Pancreas (tissue), 10 donors: ENCODE data around the gene UBE2J2. TPM values are rescaled to one million over a fixed set of nuclear protein-coding genes. Genes with fewer than 3 reads are reported as not detected.

Source experiments
- ATAC-seq, 4 donors: fragments of 200-7000 bp; cut with Tn5 transposase; one replicate each; pipeline versions ENCODE4 v1.8.0 to v1.9.1; 2020; ENCODE audit warnings: mild to moderate bottlenecking in 4 of 4, moderate library complexity in 4 of 4
- DNase-seq, 6 donors: peaks; one replicate each; pipeline ENCODE4 v3.0.0-alpha.2; 2020
- FAIRE-seq: peaks from 2 replicates; lab custom pipeline; 2012; peaks lifted over from hg19 to GRCh38; lab: Jason Lieb, UNC
- H3K27ac ChIP-seq, 4 donors: fragments of 200-600 bp; sonication (generic); 1 replicate in 3 of 4; 2 replicates in 1 of 4; pipeline versions ENCODE4 v1.5.0 to v1.8.0; 2020
- H3K27me3 ChIP-seq, 4 donors: fragments of 200-600 bp; one replicate each; pipeline ENCODE4 v1.8.0; 2021
- H3K36me3 ChIP-seq, 3 donors: fragments of 200-600 bp; sonication (generic) in 1 of 3; one replicate each; pipeline versions ENCODE4 v1.5.0 to v1.8.0; 2020 to 2021
- H3K4me1 ChIP-seq, 3 donors: fragments of 200-600 bp; one replicate each; pipeline ENCODE4 v1.8.0; 2021
- H3K4me3 ChIP-seq, 4 donors: fragments of 200-600 bp; sonication (generic) in 2 of 4; one replicate each; pipeline versions ENCODE4 v1.5.0 to v1.8.0; 2020 to 2021
- H3K9me3 ChIP-seq, 4 donors: fragments of 200-600 bp; one replicate each; pipeline ENCODE4 v1.8.0; 2021
- WGBS, 2 donors: extraction: QIAGEN DNeasy Blood & Tissue Kit; methylation state at CpG; one replicate each; pipeline ENCODE4 v1.1.7; 2013; 5-methylcytosine and 5-hydroxymethylcytosine counted together
- intact Hi-C, 3 donors: fragments of 100-400 bp; cut with DNase I; formaldehyde crosslinking; loops; one replicate each; pipeline versions ENCODE4 v1.11.1 to v1.14.2; 2022
- polyA plus RNA-seq, 2 donors: library from polyadenylated mRNA; stranded (reverse); fragments of 200-250 nt; gene quantifications; one replicate each; pipeline ENCODE4 v1.2.3, GENCODE V29; 2013
- total RNA-seq, 6 donors: library from RNA; stranded (reverse); fragmentation: NEBNext Ultra II Directional in 4 of 6; extraction: Animal tissue kit (Norgen Biotek cat#: 25700) in 4 of 6; gene quantifications; one replicate each; pipeline versions ENCODE4 v1.2.1 to v1.2.4, GENCODE V29; 2021 to 2023
- TF ChIP-seq, protein P1 (sequence below), 4 donors: fragments of 200-600 bp; sonication (generic) in 3 of 4; IDR thresholded peaks; one replicate each; pipeline versions ENCODE4 v1.5.0 to v1.8.0; 2021; ENCODE audit warnings: antibody characterized with exemption in 4 of 4
- donor health status: healthy with polysubstance abuse.
- donor health status: DM: no; HTN: no; CAD: no; lungs with moderate emphysema.
- donor health status: DM: no; HTN: no; CAD: no.
- donor health status: control.
- donor health status: control.
- donor health status: Bipolar disorder and iron deficiency.
- donor health status: DM: yes; HTN: yes; CAD: no.
- donor health status: DM: no; HTN: no; CAD: no.
- donor health status: DM: no; HTN: no; CAD: no.
- donor health status: DM: yes; HTN: yes; CAD: no.

Gene UBE2J2
- total and polyA plus RNA-seq, 8 donors: 20.8 to 44.5 (median 22.7) TPM

DNA sequence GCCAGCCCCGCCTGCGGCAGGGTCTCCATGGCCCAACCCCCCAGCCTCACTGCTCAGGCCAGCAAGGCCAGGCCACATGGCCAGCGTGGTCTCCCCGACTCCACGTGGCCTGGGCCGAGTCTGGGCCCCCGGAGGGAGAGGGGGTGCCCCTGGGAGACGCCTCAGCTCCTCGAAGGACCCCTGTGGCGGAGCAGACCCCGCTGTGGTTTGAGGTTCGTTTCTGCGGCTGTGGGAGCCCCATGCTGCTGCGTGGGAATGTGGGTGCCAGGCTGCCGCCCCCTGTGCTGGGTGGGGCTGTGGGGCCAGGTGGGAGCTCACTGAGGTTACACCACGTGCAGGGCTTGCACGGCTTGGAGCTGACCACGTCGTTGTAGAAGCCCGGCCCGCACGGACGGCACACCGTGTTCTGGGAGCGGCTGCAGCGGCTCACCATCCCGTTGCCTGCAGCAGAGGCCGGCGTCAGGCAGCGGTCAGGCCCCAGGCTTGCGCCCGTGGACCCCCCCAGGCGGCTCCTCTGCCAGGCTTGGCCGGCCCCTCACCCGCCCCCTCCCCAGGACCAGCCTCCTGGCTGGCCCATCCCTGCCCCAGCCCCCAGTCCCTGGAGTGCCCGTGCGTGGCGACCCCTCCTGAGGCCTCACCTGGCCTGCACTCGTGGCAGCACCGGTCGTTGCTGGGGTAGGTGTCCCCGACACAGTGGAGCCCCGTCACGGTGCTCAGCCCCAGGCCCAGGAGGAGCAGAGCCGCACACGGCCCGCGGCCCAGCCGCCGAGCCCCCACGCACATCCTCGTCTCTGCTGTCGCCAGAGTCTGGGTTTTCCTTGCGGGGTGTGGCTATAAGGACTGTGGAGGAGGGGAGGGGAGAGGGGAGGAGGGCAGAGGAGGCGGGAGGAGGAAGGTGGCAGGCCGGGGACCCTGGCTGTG, 60.0 kb downstream of the UBE2J2 start, which contains the start of gene TNFRSF4:
TSS of gene TNFRSF4 (minus strand) at position 809 of the 921 bp plus-strand sequence. CDS start at position 783, 26 bp downstream.
- WGBS, 2 donors: 64 to 79% methylated on average over 50 to 56 of the region's 56 CpGs
- Histone ChIP-seq H3K4me1 (no peaks in the 10 kb centered on the region), H3K27me3 (no peaks in the 10 kb centered on the region), H3K36me3 (peaks cover 0 to 20% (median 0%) of the 10 kb centered on the region in 3 donors), H3K27ac (no peak within 1 kb of the TSS), H3K9me3 (no peaks in the 10 kb centered on the region), H3K4me3 (peak within 1 kb of the TSS in 1 of 4 donors; percentile 7)
- FAIRE-seq (no peak), ATAC-seq (peak in 1 of 4 donors; percentile 5), DNase-seq (peak in 3 of 6 donors; percentile 23 to 79 (median 59))
- intact Hi-C loops: no loop called here
- TF ChIP-seq, protein P1, sequence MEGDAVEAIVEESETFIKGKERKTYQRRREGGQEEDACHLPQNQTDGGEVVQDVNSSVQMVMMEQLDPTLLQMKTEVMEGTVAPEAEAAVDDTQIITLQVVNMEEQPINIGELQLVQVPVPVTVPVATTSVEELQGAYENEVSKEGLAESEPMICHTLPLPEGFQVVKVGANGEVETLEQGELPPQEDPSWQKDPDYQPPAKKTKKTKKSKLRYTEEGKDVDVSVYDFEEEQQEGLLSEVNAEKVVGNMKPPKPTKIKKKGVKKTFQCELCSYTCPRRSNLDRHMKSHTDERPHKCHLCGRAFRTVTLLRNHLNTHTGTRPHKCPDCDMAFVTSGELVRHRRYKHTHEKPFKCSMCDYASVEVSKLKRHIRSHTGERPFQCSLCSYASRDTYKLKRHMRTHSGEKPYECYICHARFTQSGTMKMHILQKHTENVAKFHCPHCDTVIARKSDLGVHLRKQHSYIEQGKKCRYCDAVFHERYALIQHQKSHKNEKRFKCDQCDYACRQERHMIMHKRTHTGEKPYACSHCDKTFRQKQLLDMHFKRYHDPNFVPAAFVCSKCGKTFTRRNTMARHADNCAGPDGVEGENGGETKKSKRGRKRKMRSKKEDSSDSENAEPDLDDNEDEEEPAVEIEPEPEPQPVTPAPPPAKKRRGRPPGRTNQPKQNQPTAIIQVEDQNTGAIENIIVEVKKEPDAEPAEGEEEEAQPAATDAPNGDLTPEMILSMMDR (IDR thresholded peaks at IDR 0.05): no peak

DNA sequence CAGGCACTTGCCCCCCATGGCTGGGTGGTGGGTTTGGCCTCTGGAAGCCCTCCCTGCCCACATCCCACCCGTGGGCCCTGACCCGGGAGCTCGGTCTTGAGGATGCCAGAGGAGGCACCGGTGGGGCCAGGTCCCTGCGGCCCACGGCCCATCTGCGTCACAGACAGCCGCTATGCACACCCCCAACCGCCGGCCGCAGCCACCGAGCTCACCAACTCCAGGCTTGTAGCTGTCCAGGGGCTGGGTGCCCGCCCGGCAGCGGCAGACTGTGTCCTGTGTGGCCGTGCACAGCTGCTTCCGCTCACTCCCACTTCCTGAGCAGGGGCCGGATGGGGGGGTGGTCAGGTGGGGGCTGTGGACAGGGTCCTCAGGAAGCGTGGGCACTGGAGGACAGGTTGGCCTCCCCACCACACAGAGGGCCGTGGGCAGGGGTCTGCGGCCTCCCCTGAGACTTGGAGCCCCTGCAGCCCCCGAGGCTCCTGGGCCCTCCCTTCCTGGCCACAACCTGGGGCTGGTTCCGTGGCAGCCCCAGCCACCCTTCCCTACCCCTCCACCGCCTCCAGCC, 60.8 kb downstream of the UBE2J2 start:
- Histone ChIP-seq H3K36me3 (peaks cover 0 to 13% (median 0%) of the 10 kb centered on the region in 3 donors), H3K4me1 (no peaks in the 10 kb centered on the region), H3K27me3 (no peaks in the 10 kb centered on the region), H3K27ac (no peak overlapping the region), H3K4me3 (peak overlapping the region in 1 of 4 donors; percentile 13), H3K9me3 (no peaks in the 10 kb centered on the region)
- FAIRE-seq (no peak), DNase-seq (peak in 3 of 6 donors; percentile 37 to 80 (median 59)), ATAC-seq (peak in 1 of 4 donors; percentile 15)
- TF ChIP-seq, protein P1 (IDR thresholded peaks at IDR 0.05): no peak
- WGBS, 2 donors: 70 to 88% methylated on average over 9 to 24 of the region's 24 CpGs
- intact Hi-C loops: no loop called here

DNA sequence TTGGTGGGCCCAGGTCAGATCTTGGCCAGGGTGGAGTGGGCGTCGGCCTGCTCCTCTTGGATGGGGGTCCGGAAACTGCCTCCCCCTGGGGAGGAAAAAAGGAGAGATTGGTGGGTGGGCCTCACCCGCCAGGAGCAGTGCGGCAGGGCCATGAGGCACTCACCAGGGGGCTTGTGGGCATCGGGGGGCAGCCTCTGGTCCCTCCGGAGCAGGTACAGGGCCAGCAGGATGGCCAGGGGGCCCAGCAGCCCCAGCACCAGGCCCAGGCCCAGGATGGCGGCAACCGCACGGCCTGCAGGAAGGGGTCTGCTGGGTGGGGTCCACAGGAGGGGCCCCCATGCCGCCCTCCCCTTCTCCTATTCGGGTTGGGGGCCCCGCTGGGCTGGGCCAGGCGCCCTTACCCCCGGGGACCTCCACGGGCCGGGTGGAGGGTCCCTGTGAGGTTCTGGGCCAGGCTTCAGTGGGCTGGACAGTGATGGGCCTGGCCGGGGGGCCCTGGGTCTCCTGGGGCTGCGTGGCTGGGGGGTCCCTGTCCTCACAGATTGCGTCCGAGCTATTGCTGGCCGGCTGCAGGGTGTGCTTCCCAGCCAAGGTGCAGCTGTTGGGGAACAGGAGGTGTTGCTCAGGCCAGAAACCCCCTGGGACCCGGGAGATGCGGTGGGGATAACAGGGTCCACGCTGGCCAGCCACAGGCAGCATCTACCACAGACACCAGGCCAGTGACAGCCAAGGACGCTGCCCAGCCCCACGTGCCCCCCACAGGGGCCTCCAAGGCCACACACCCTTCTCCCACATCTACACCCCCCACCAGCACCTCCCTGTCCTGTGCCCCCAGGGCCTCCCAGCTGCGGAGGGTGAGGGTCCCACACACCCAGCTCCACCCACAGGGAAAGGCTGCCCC, 61.9 kb downstream of the UBE2J2 start:
- no peaks in the 10 kb centered on the region for H3K4me1 ChIP-seq
- WGBS, 2 donors: 84 to 86% methylated on average over 20 to 28 of the region's 28 CpGs
- no peak overlapping the region for H3K4me3 ChIP-seq
- H3K27me3 ChIP-seq: no peaks in the 10 kb centered on the region
- TF ChIP-seq, protein P1 (IDR thresholded peaks at IDR 0.05): no peak
- DNase-seq (peak in 3 of 6 donors; percentile 21 to 66 (median 56)), FAIRE-seq (no peak), ATAC-seq (no peak)
- H3K36me3 ChIP-seq: peaks cover 0 to 2% (median 0%) of the 10 kb centered on the region in 3 donors
- no peak overlapping the region for H3K27ac ChIP-seq
- intact Hi-C loops: no loop called here
- H3K9me3 ChIP-seq: no peaks in the 10 kb centered on the region

DNA sequence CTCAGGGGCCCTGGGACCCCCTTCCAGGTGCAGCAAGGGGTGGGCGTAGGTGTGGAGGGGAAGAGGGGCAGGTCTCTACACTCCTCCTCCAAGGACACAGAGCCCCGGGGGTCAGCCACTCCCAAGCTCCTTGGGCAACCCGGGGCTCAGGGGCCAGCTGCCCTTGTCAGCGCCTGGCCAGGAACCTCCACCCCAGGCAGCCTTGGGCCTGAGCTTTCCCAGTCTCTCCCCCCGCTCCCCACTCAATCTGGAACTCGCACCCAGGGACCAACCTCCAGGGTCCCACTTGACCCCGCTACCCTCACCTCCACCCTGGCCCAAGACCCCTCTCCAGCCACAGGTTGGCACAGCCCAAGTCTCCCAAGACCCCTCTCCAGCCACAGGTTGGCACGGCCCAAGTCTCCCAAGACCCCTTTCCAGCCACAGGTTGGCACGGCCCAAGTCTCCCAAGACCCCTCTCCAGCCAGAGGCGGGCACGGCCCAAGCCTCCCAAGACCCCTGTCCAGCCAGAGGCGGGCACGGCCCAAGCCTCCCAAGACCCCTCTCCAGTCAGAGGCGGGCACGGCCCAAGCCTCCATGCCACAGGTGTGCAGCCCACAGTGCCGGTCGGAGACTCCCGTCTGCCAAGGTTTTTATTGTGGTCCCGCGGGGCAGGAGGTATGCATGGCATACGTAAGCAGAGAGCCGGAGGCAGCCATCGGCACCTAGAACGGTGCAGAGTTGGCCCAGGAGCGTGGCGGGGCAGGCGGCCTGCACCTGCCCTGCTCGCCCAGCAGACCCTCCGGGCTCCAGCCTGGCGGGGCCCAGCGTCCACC, 62.7 kb downstream of the UBE2J2 start:
- DNase-seq: peak in 3 of 6 donors; percentile 26 to 71 (median 56)

More for the DNA sequence above, 62.7 kb downstream of the UBE2J2 start:
- H3K27me3 ChIP-seq: no peaks in the 10 kb centered on the region
- TF ChIP-seq, protein P1 (IDR thresholded peaks at IDR 0.05): no peak
- no peak overlapping the region for H3K4me3 ChIP-seq
- H3K27ac ChIP-seq: no peak overlapping the region
- FAIRE-seq (no peak), ATAC-seq (no peak)
- no peaks in the 10 kb centered on the region for H3K36me3 ChIP-seq
- no peaks in the 10 kb centered on the region for H3K9me3 ChIP-seq
- 91 to 92% methylated on average over 28 to 31 of the region's 31 CpGs for WGBS, 2 donors
- intact Hi-C loops: no loop called here
- no peaks in the 10 kb centered on the region for H3K4me1 ChIP-seq
